HL-60 (cell line): ENCODE results near the gene HESX1.

ENCODE experiments used
- DNase-seq, 2 experiments: peaks; one replicate each; pipeline ENCODE4 v3.0.0-alpha.2; 2010 to 2020; ENCODE audit warnings: low read depth in 1 of 2, low spot score in 1 of 2
- H3K27ac ChIP-seq: fragments of 250-450 bp; sonication (Bioruptor Pico); replicated peaks from 2 replicates; pipeline ENCODE4 v1.5.1; 2020; ENCODE audit warnings: mild to moderate bottlenecking, moderate library complexity
- H3K27me3 ChIP-seq: fragments of 250-450 bp; sonication (Bioruptor Pico); 2 replicates; pipeline ENCODE4 v1.5.1; 2021; ENCODE audit warnings: mild to moderate bottlenecking, moderate library complexity; ENCODE audit not compliant: insufficient read depth, poor library complexity, severe bottlenecking
- H3K4me3 ChIP-seq: replicated peaks from 2 replicates; pipeline ENCODE4 v1.5.1; 2011; ENCODE audit warnings: mild to moderate bottlenecking, control low read depth, low read length; ENCODE audit not compliant: insufficient read depth
- CTCF ChIP-seq: IDR thresholded peaks from one replicate; pipeline ENCODE4 v1.5.1; 2011; ENCODE audit warnings: low read length, control low read depth, inconsistent platforms; ENCODE audit not compliant: insufficient read depth
- GABPA ChIP-seq: IDR thresholded peaks from 2 replicates; pipeline ENCODE4 v1.6.1; 2012; ENCODE audit warnings: low read depth
- POLR2AphosphoS5 ChIP-seq: IDR thresholded peaks from 2 replicates; pipeline ENCODE4 v1.6.1; 2012; ENCODE audit warnings: low read depth
- REST ChIP-seq: IDR thresholded peaks from 2 replicates; pipeline ENCODE4 v1.6.1; 2012; ENCODE audit warnings: low read depth; ENCODE audit not compliant: insufficient replicate concordance
- SPI1 ChIP-seq: IDR thresholded peaks from 2 replicates; pipeline ENCODE4 v1.6.1; 2012; ENCODE audit warnings: low read depth, mild to moderate bottlenecking, borderline replicate concordance

Gene HESX1

GRCh38 chr3:57158813-57159738 lies 40.7 kb downstream of the HESX1 start:
- TF ChIP-seq REST: no peak
- peak; percentile 83 for TF ChIP-seq SPI1
- Histone ChIP-seq H3K4me3 (no peak overlapping the region), H3K27me3 (peaks cover 21% of the 10 kb centered on the region), H3K27ac (no peak overlapping the region)
- DNase-seq: peak in 1 of 2 experiments; percentile 47

- Histone ChIP-seq H3K27me3 (peaks cover 16% of the 10 kb centered on the region), H3K27ac (no peak overlapping the region), H3K4me3 (no peak overlapping the region)
- DNase-seq: no peak
- TF ChIP-seq REST (no peak), CTCF (no peak), POLR2AphosphoS5 (no peak), SPI1 (no peak), GABPA (no peak)
Observed at GRCh38 chr3:57158325-57158724, 41.5 kb downstream of the HESX1 start.

- H3K27me3 ChIP-seq: peaks cover 9% of the 10 kb centered on the region
- DNase-seq: no peak
- H3K27ac ChIP-seq: no peak overlapping the region
- TF ChIP-seq SPI1: no peak
- TF ChIP-seq GABPA: no peak
- no peak for TF ChIP-seq POLR2AphosphoS5
- TF ChIP-seq REST: no peak
- TF ChIP-seq CTCF: no peak
- no peak overlapping the region for H3K4me3 ChIP-seq
Observed at GRCh38 chr3:57157545-57157944, 42.2 kb downstream of the HESX1 start.
